H9 (cell line): ENCODE results near the gene TSC22D4. TPM values are rescaled to one million over a fixed set of nuclear protein-coding genes. Genes with fewer than 3 reads are reported as not detected.

Experiments
- DNase-seq: peaks from one replicate; pipeline ENCODE4 v3.0.0-alpha.2; 2017
- H2AFZ ChIP-seq: one replicate; pipeline ENCODE4 v1.6.1; 2013; ENCODE audit warnings: mild to moderate bottlenecking, low read length, control low read depth, moderate library complexity
- H2AK5ac ChIP-seq: 2 replicates; pipeline ENCODE4 v1.6.1; 2013; ENCODE audit warnings: low read length, control low read depth, mixed read lengths; ENCODE audit not compliant: insufficient read length
- H2BK120ac ChIP-seq: one replicate; pipeline ENCODE4 v1.6.1; 2013; ENCODE audit warnings: low read depth, mild to moderate bottlenecking, low read length, control low read depth, inconsistent platforms; ENCODE audit not compliant: poor library complexity, severe bottlenecking
- H2BK12ac ChIP-seq: 2 replicates; pipeline ENCODE4 v1.6.1; 2013; ENCODE audit warnings: low read length, control low read depth, mixed read lengths, low read depth; ENCODE audit not compliant: insufficient read length
- H2BK15ac ChIP-seq: 2 replicates; pipeline ENCODE4 v1.6.1; 2013; ENCODE audit warnings: low read depth, low read length, control low read depth
- H2BK20ac ChIP-seq: one replicate; pipeline ENCODE4 v1.6.1; 2013; ENCODE audit warnings: low read depth, mild to moderate bottlenecking, low read length, control low read depth, inconsistent platforms; ENCODE audit not compliant: poor library complexity, severe bottlenecking
- H2BK5ac ChIP-seq: 2 replicates; pipeline ENCODE4 v1.6.1; 2013; ENCODE audit warnings: low read length, control low read depth, mixed read lengths; ENCODE audit not compliant: insufficient read length
- H3K14ac ChIP-seq: 2 replicates; pipeline ENCODE4 v1.6.1; 2013; ENCODE audit warnings: low read length, control low read depth; ENCODE audit not compliant: insufficient read depth
- H3K18ac ChIP-seq: 2 replicates; pipeline ENCODE4 v1.6.1; 2013; ENCODE audit warnings: low read depth, mild to moderate bottlenecking, mixed read lengths, low read length, control low read depth; ENCODE audit not compliant: insufficient read length
- H3K23ac ChIP-seq: 2 replicates; pipeline ENCODE4 v1.6.1; 2013; ENCODE audit warnings: low read length, control low read depth, mixed read lengths, low read depth; ENCODE audit not compliant: insufficient read length
- H3K23me2 ChIP-seq: 2 replicates; pipeline ENCODE4 v1.6.1; 2013; ENCODE audit warnings: low read depth, mild to moderate bottlenecking, mixed read lengths, low read length, control low read depth; ENCODE audit not compliant: insufficient read length, poor library complexity, severe bottlenecking
- H3K27ac ChIP-seq: 2 replicates; pipeline ENCODE4 v1.5.1; 2013; ENCODE audit warnings: low read length, control low read depth, mixed read lengths, low read depth; ENCODE audit not compliant: insufficient read length
- H3K27me3 ChIP-seq: 2 replicates; pipeline ENCODE4 v1.6.1; 2013; ENCODE audit warnings: low read length, control low read depth, inconsistent platforms; ENCODE audit not compliant: insufficient read depth
- H3K4ac ChIP-seq: 2 replicates; pipeline ENCODE4 v1.6.1; 2013; ENCODE audit warnings: low read depth, mild to moderate bottlenecking, control low read depth, inconsistent platforms, low read length, moderate library complexity
- H3K4me1 ChIP-seq: 2 replicates; pipeline ENCODE4 v1.6.1; 2013; ENCODE audit warnings: low read length, control low read depth, inconsistent platforms; ENCODE audit not compliant: insufficient read depth
- H3K4me2 ChIP-seq: 2 replicates; pipeline ENCODE4 v1.6.1; 2013; ENCODE audit warnings: low read length, control low read depth, mixed read lengths; ENCODE audit not compliant: insufficient read length, insufficient read depth
- H3K56ac ChIP-seq: 2 replicates; pipeline ENCODE4 v1.6.1; 2013; ENCODE audit warnings: low read depth, mild to moderate bottlenecking, mixed read lengths, low read length, control low read depth; ENCODE audit not compliant: insufficient read length
- H3K79me1 ChIP-seq: 2 replicates; pipeline ENCODE4 v1.6.1; 2013; ENCODE audit warnings: low read depth, mild to moderate bottlenecking, moderate library complexity, low read length, control low read depth, inconsistent platforms; ENCODE audit not compliant: insufficient read depth, poor library complexity, severe bottlenecking
- H3K79me2 ChIP-seq: 2 replicates; pipeline ENCODE4 v1.6.1; 2013; ENCODE audit warnings: low read length, control low read depth, inconsistent platforms; ENCODE audit not compliant: insufficient read depth
- H3K9ac ChIP-seq: 2 replicates; pipeline ENCODE4 v1.6.1; 2013; ENCODE audit warnings: low read length, control low read depth, mixed read lengths; ENCODE audit not compliant: insufficient read length; ENCODE audit errors: extremely low read depth
- H3K9me3 ChIP-seq: one replicate; pipeline ENCODE4 v1.6.1; 2013; ENCODE audit warnings: low read depth, low read length, inconsistent platforms; ENCODE audit not compliant: control insufficient read depth
- H3T11ph ChIP-seq: one replicate; pipeline ENCODE4 v1.6.1; 2013; ENCODE audit warnings: mild to moderate bottlenecking, low read length, control low read depth, inconsistent platforms
- H4K20me1 ChIP-seq: one replicate; pipeline ENCODE4 v1.6.1; 2013; ENCODE audit not compliant: control insufficient read depth, insufficient read length, insufficient read depth
- H4K5ac ChIP-seq: 2 replicates; pipeline ENCODE4 v1.6.1; 2013; ENCODE audit warnings: low read depth, mild to moderate bottlenecking, mixed read lengths, low read length, control low read depth; ENCODE audit not compliant: insufficient read length
- H4K8ac ChIP-seq: replicated peaks from 2 replicates; pipeline ENCODE4 v1.6.1; 2013; ENCODE audit warnings: low read length, control low read depth, mixed read lengths, low read depth; ENCODE audit not compliant: insufficient read length
- H4K91ac ChIP-seq: 2 replicates; pipeline ENCODE4 v1.6.1; 2013; ENCODE audit warnings: low read depth, mild to moderate bottlenecking, moderate library complexity, mixed read lengths, low read length, control low read depth; ENCODE audit not compliant: insufficient read length
- H3K27ac Mint-ChIP-seq, 3 experiments: 2 replicates in 2 of 3; 3 replicates in 1 of 3; pipeline ENCODE4 v1.8.0; 2020 to 2021; ENCODE audit warnings: mixed read lengths in 3 of 3, mild to moderate bottlenecking in 1 of 3, moderate library complexity in 1 of 3
- H3K27me3 Mint-ChIP-seq: 2 replicates; pipeline ENCODE4 v1.8.0; 2021; ENCODE audit warnings: low read depth, mild to moderate bottlenecking, moderate library complexity, mixed read lengths
- H3K36me3 Mint-ChIP-seq, 3 experiments: 2 replicates in 2 of 3; 3 replicates in 1 of 3; pipeline ENCODE4 v1.8.0; 2020 to 2021; ENCODE audit warnings: low read depth in 3 of 3, mixed read lengths in 3 of 3; ENCODE audit not compliant: insufficient read depth in 1 of 3
- H3K4me1 Mint-ChIP-seq, 2 experiments: 2 replicates each; pipeline ENCODE4 v1.8.0; 2020; ENCODE audit warnings: mixed read lengths in 2 of 2
- H3K4me3 Mint-ChIP-seq, 2 experiments: 2 replicates in 1 of 2; 3 replicates in 1 of 2; pipeline ENCODE4 v1.8.0; 2020 to 2021; ENCODE audit warnings: mild to moderate bottlenecking in 2 of 2, mixed read lengths in 2 of 2, moderate library complexity in 1 of 2
- H3K9me3 Mint-ChIP-seq, 2 experiments: 2 replicates in 1 of 2; 3 replicates in 1 of 2; pipeline ENCODE4 v1.8.0; 2020; ENCODE audit warnings: mild to moderate bottlenecking in 2 of 2, mixed read lengths in 2 of 2, moderate library complexity in 1 of 2
- WGBS: extraction: QIAGEN DNeasy Blood & Tissue Kit; methylation state at CpG from one replicate; pipeline ENCODE4 v1.1.7; 2013; ENCODE audit warnings: missing lambda C conversion rate, low lambda C conversion rate, mixed read lengths; ENCODE audit not compliant: insufficient read length; ENCODE audit errors: extremely low coverage; 5-methylcytosine and 5-hydroxymethylcytosine counted together
- total RNA-seq: library from RNA; stranded (reverse); gene quantifications from 2 replicates; pipeline ENCODE4 v1.2.1, GENCODE V29; 2021
- TF ChIP-seq, protein P1 (sequence below): fragments of 200-600 bp; sonication (generic); conservative IDR thresholded peaks from 3 replicates; pipeline ENCODE4 v1.8.0; 2021; ENCODE audit warnings: antibody characterized with exemption, mild to moderate bottlenecking

The TSC22D4 gene
- total RNA-seq, 1 experiment from 2014 or later, result 17.5 TPM

DNA sequence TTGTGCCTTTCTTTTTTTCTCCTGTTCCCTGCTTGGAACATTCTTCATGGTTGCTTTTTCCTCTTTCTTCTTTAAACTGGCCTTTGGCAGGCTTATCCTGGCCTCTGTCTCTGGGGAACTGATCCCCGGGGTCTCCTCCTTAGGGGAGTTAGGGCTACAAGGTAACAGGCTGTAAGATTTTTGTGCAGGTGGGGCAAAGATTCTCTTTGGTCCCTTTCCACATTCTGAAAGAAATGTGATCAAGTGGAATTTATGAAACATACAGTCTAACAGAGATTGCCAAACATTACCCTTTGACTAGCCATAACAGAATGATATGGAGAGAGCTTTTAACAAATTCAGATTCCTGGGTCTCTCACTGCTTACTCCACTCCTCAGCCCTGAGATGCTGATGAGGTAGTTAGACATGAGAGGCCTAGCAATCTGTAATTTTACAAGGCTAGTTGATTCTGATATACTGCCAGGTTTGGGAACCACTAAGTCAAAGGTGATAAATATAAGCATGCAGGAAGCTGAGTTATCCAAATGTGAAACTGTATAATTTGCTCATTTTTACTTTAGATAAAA is 59.3 kb downstream of the TSC22D4 start:
- H3K18ac ChIP-seq, result no peak overlapping the region
- Mint-ChIP-seq H3K36me3 (no peaks in the 10 kb centered on the region), H3K27ac (peak overlapping the region in 1 of 3 experiments; percentile 13; a peak in 2 of 7 replicates), H3K27me3 (no peaks in the 10 kb centered on the region; the same call in none of the 2 replicates), H3K4me1 (no peaks in the 10 kb centered on the region), H3K9me3 (no peaks in the 10 kb centered on the region), H3K4me3 (no peak overlapping the region)
- no peak overlapping the region for H3K27ac ChIP-seq
- H4K5ac ChIP-seq, result no peak overlapping the region
- no peak for DNase-seq
- no peak overlapping the region for H3K14ac ChIP-seq
- H4K8ac ChIP-seq, result no peak overlapping the region
- no peaks in the 10 kb centered on the region for H3K79me1 ChIP-seq
- H3K23ac ChIP-seq, result no peak overlapping the region
- H2BK12ac ChIP-seq, result no peak overlapping the region
- H3K9me3 ChIP-seq, result no peaks in the 10 kb centered on the region
- no peak overlapping the region for H2BK5ac ChIP-seq
- H3K9ac ChIP-seq, result no peak overlapping the region
- no peaks in the 10 kb centered on the region for H3K4me1 ChIP-seq
- no peaks in the 10 kb centered on the region for H3K27me3 ChIP-seq
- no peaks in the 10 kb centered on the region for H4K20me1 ChIP-seq
- no peak overlapping the region for H3T11ph ChIP-seq
- no peaks in the 10 kb centered on the region for H3K79me2 ChIP-seq
- no peak overlapping the region for H2AK5ac ChIP-seq
- H2BK20ac ChIP-seq, result no peak overlapping the region
- H2BK120ac ChIP-seq, result no peak overlapping the region
- TF ChIP-seq, protein P1, sequence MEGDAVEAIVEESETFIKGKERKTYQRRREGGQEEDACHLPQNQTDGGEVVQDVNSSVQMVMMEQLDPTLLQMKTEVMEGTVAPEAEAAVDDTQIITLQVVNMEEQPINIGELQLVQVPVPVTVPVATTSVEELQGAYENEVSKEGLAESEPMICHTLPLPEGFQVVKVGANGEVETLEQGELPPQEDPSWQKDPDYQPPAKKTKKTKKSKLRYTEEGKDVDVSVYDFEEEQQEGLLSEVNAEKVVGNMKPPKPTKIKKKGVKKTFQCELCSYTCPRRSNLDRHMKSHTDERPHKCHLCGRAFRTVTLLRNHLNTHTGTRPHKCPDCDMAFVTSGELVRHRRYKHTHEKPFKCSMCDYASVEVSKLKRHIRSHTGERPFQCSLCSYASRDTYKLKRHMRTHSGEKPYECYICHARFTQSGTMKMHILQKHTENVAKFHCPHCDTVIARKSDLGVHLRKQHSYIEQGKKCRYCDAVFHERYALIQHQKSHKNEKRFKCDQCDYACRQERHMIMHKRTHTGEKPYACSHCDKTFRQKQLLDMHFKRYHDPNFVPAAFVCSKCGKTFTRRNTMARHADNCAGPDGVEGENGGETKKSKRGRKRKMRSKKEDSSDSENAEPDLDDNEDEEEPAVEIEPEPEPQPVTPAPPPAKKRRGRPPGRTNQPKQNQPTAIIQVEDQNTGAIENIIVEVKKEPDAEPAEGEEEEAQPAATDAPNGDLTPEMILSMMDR, result no peak
- no peak overlapping the region for H2BK15ac ChIP-seq
- no peaks in the 10 kb centered on the region for H3K23me2 ChIP-seq
- no peak overlapping the region for H4K91ac ChIP-seq
- no peak overlapping the region for H3K4me2 ChIP-seq
- no peak overlapping the region for H3K4ac ChIP-seq
- no peak overlapping the region for H2AFZ ChIP-seq
- WGBS, result no CpG with 5 or more reads among the region's 1 CpG
- no peak overlapping the region for H3K56ac ChIP-seq
